RWPE1 (cell line): ENCODE measurements around the gene DMD.

Experiments
- CTCF ChIA-PET: fragments of 350-600 bp; sonication (Branson Sonifier 250); formaldehyde crosslinking; extraction: SDS; loops from one replicate; lab custom pipeline; 2021; lab: Yijun Ruan, JAX
- POLR2A ChIA-PET: fragments of 400-600 bp; formaldehyde crosslinking; extraction: SDS; loops from one replicate; lab custom pipeline; 2020; ENCODE audit warnings: antibody characterized with exemption; ENCODE audit not compliant: low non-redundant PET; lab: Yijun Ruan, JAX
- DNase-seq: peaks from one replicate; pipeline ENCODE4 v3.0.0; 2012; ENCODE audit warnings: low spot score
- H3K27ac ChIP-seq: fragments of 450-650 bp; 2 replicates; pipeline ENCODE4 v1.5.1; 2017
- CTCF ChIP-seq: fragments of 450-650 bp; conservative IDR thresholded peaks from 2 replicates; pipeline ENCODE4 v1.5.1; 2017; ENCODE audit warnings: low read depth, mild to moderate bottlenecking

Gene DMD

DNA sequence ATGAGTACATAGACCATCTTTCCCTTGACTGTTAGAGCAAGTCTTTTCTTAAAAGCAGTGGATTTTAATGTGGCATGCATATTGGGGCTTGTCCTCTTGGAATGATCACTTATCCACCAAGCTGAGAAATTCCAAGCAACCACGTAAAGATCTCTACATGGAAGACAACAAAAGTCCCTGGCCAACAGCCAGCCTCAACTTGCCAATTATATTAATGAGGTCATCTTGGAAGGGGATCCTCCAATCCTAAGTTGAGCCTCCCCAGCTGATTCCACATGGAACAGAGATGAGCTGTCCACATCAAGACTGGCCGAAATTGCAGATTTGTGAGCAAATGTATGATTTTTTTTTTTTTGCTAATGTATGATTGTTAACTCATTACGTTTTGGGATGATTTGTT lies 2118.9 kb downstream of the DMD start:
- no peak for DNase-seq
- no peak overlapping the region for H3K27ac ChIP-seq
- CTCF ChIA-PET = no interaction called here
- TF ChIP-seq CTCF = no peak
- POLR2A ChIA-PET = no interaction called here

- TF ChIP-seq CTCF = no peak
- ChIA-PET POLR2A (no interaction called here), CTCF (no interaction called here)
- no peak overlapping the region for H3K27ac ChIP-seq
- DNase-seq = no peak
Measured at GRCh38 chrX:31091819-31092218, 2119.5 kb downstream of the DMD start.

GRCh38 chrX:31074522-31074921 lies 2136.8 kb downstream of the DMD start:
- TF ChIP-seq CTCF = no peak
- DNase-seq = no peak
- H3K27ac ChIP-seq = no peak overlapping the region
- POLR2A ChIA-PET = no interaction called here
- CTCF ChIA-PET = no interaction called here

DNA sequence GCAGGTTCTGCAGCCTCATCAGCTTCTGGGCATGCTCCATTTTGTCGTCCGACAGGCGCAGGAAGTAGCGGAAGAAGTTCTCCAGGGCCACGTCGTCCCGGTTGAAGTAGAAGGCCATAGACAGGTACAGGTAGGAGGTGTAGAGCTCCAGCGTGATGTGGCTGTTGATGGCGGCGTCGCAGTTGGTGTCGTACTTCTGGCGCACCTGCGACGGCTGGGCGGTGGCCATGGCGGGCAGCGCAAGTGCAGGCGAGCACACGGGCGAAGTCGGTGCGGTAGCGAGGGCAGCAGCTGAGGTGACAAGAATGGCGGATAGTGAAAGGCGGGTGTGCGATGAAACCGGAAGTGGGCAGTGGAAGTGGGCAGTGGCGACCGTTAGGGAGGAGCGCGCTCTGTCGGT lies 2139.6 kb downstream of the DMD start, which contains the start of gene FTHL17:
FTHL17 (minus strand) TSS at position 317 of the 400 bp plus-strand sequence; CDS start at position 229, 88 bp downstream.
- ChIA-PET POLR2A (no interaction called here), CTCF (no interaction called here)
- no peak for DNase-seq
- H3K27ac ChIP-seq = no peak within 1 kb of the TSS
- TF ChIP-seq CTCF = no peak

GRCh38 chrX:31071262-31071661 lies 2140.1 kb downstream of the DMD start:
- ChIA-PET CTCF (no interaction called here), POLR2A (no interaction called here)
- no peak for TF ChIP-seq CTCF
- no peak for DNase-seq
- no peak overlapping the region for H3K27ac ChIP-seq

DNA sequence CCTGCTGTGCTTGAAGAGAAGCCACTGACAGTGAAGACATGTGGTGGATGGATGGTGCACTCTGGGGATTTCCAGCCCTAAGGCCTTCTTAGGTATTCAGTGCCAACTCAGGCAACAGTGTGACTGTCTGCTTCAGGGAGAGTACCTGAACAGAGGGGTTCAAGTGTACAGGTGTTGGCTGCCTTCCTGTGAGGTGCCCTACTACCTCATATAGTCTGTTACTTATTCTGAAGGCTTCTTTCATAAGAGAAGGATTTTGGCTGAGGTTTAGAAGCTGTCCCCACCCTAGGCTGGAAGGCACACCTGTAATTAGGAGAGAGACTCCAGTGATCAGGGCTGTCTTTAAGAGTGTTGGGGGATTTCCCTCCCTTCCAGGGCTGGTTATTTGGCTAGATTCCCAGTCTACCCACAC lies 2141.3 kb downstream of the DMD start:
- POLR2A ChIA-PET = no interaction called here
- no peak overlapping the region for H3K27ac ChIP-seq
- CTCF ChIA-PET = no interaction called here
- TF ChIP-seq CTCF = no peak
- no peak for DNase-seq
